Osteoblast (primary cell): ENCODE data around the gene AKAP7. TPM values are rescaled to one million over a fixed set of nuclear protein-coding genes. Genes with fewer than 3 reads are reported as not detected.

Experiments
- DNase-seq: peaks from one replicate; pipeline ENCODE4 v3.0.0; 2011; ENCODE audit warnings: low spot score, mixed read lengths; ENCODE audit not compliant: insufficient read length; ENCODE audit errors: missing footprints
- H2AFZ ChIP-seq: 2 replicates; pipeline ENCODE4 v1.6.0; 2011; ENCODE audit warnings: mild to moderate bottlenecking, low read length
- H3K27ac ChIP-seq: 2 replicates; pipeline ENCODE4 v1.5.1; 2011; ENCODE audit warnings: mild to moderate bottlenecking, low read depth, low read length, moderate library complexity
- H3K27me3 ChIP-seq: 2 replicates; pipeline ENCODE4 v1.6.0; 2012; ENCODE audit warnings: mild to moderate bottlenecking, control low read depth, inconsistent platforms, low read length, moderate library complexity; ENCODE audit not compliant: insufficient read depth
- H3K36me3 ChIP-seq: 2 replicates; pipeline ENCODE4 v1.5.1; 2011; ENCODE audit warnings: mild to moderate bottlenecking, low read length, control low read depth, moderate library complexity; ENCODE audit not compliant: insufficient read depth
- H3K4me1 ChIP-seq: 2 replicates; pipeline ENCODE4 v1.5.1; 2011; ENCODE audit warnings: mild to moderate bottlenecking, low read length, control low read depth, moderate library complexity; ENCODE audit not compliant: insufficient read depth
- H3K4me2 ChIP-seq: 2 replicates; pipeline ENCODE4 v1.6.0; 2011; ENCODE audit warnings: mild to moderate bottlenecking, low read length; ENCODE audit not compliant: insufficient read depth
- H3K4me3 ChIP-seq: fragments of 200-600 bp; sonication (generic); 3 replicates; pipeline ENCODE4 v1.5.1; 2012; ENCODE audit warnings: mild to moderate bottlenecking, low read length, inconsistent platforms; ENCODE audit not compliant: insufficient read depth
- H3K79me2 ChIP-seq: 2 replicates; pipeline ENCODE4 v1.6.0; 2012; ENCODE audit warnings: mild to moderate bottlenecking, low read length, control low read depth, inconsistent platforms; ENCODE audit not compliant: insufficient read depth
- H3K9me3 ChIP-seq: 2 replicates; pipeline ENCODE4 v1.5.1; 2011; ENCODE audit warnings: low read depth, low read length, control low read depth
- H4K20me1 ChIP-seq: 2 replicates; pipeline ENCODE4 v1.6.0; 2012; ENCODE audit warnings: mild to moderate bottlenecking, low read length, control low read depth; ENCODE audit not compliant: insufficient read depth
- CTCF ChIP-seq: IDR thresholded peaks from 2 replicates; pipeline ENCODE4 v1.5.1; 2011; ENCODE audit warnings: mild to moderate bottlenecking, low read depth, low read length, moderate library complexity; ENCODE audit errors: extremely low read depth
- total RNA-seq: library from RNA; depleted of rRNA; stranded (reverse); fragments of >200 nt; gene quantifications from 2 replicates; pipeline ENCODE4 v1.2.3, GENCODE V29; 2012

AKAP7 gene
- total RNA-seq, 1 donor, result 4.0 TPM

- Histone ChIP-seq H3K4me3 (no peak overlapping the region), H3K9me3 (no peaks in the 10 kb centered on the region), H2AFZ (no peak overlapping the region), H3K4me1 (peaks cover 5% of the 10 kb centered on the region), H3K36me3 (no peaks in the 10 kb centered on the region), H3K27ac (no peak overlapping the region), H3K79me2 (no peaks in the 10 kb centered on the region), H3K27me3 (no peaks in the 10 kb centered on the region), H4K20me1 (no peaks in the 10 kb centered on the region), H3K4me2 (no peak overlapping the region)
- DNase-seq, result no peak
- no peak for TF ChIP-seq CTCF
Observed at GRCh38 chr6:131251590-131252199, 116.4 kb downstream of the AKAP7 start.

GRCh38 chr6:131255434-131255833 is 120.2 kb downstream of the AKAP7 start:
- Histone ChIP-seq H4K20me1 (no peaks in the 10 kb centered on the region), H3K27ac (no peak overlapping the region), H2AFZ (no peak overlapping the region), H3K4me3 (no peak overlapping the region), H3K79me2 (no peaks in the 10 kb centered on the region), H3K4me1 (peaks cover 2% of the 10 kb centered on the region), H3K9me3 (no peaks in the 10 kb centered on the region), H3K36me3 (no peaks in the 10 kb centered on the region), H3K4me2 (no peak overlapping the region), H3K27me3 (no peaks in the 10 kb centered on the region)
- no peak for DNase-seq
- TF ChIP-seq CTCF, result no peak

GRCh38 chr6:131255911-131256310 is 120.6 kb downstream of the AKAP7 start:
- Histone ChIP-seq H3K4me3 (no peak overlapping the region), H3K79me2 (no peaks in the 10 kb centered on the region), H3K4me1 (no peaks in the 10 kb centered on the region), H3K36me3 (no peaks in the 10 kb centered on the region), H3K4me2 (no peak overlapping the region), H3K9me3 (no peaks in the 10 kb centered on the region), H4K20me1 (no peaks in the 10 kb centered on the region), H3K27ac (no peak overlapping the region), H2AFZ (no peak overlapping the region), H3K27me3 (no peaks in the 10 kb centered on the region)
- no peak for DNase-seq
- no peak for TF ChIP-seq CTCF

- Histone ChIP-seq H3K79me2 (no peaks in the 10 kb centered on the region), H3K4me2 (no peak overlapping the region), H3K4me3 (no peak overlapping the region), H3K27ac (no peak overlapping the region), H3K27me3 (no peaks in the 10 kb centered on the region), H3K4me1 (no peaks in the 10 kb centered on the region), H2AFZ (no peak overlapping the region), H3K36me3 (no peaks in the 10 kb centered on the region), H4K20me1 (no peaks in the 10 kb centered on the region), H3K9me3 (no peaks in the 10 kb centered on the region)
- TF ChIP-seq CTCF, result no peak
- DNase-seq, result no peak
Observed at GRCh38 chr6:131257104-131257503, 121.8 kb downstream of the AKAP7 start.
